Colonic mucosa (tissue), 2 donors: Measurements from ENCODE around the gene ZNF761. TPM values are rescaled to one million over a fixed set of nuclear protein-coding genes. Genes with fewer than 3 reads are reported as not detected.

ENCODE experiments used
- total RNA-seq, 2 donors: library from RNA; stranded (reverse); fragmentation: NEBNext Ultra II Directional in 1 of 2; extraction: Animal tissue kit (Norgen Biotek cat#: 25700) in 1 of 2; gene quantifications; one replicate each; pipeline ENCODE4 v1.2.1, GENCODE V29; 2021
- donor health status: DM: no; HTN: no; CAD: no.
- donor health status: DM: no; HTN: no; CAD: no.

The ZNF761 gene
- total RNA-seq, 2 donors from 2014 or later, result 5.6 to 10.1 TPM

Other genes with a start within 250 kb of the ZNF761 start
- 1 to 10 TPM; 1.6 to 2.2 TPM for gene ZNF665, start 238.6 kb upstream of the ZNF761 start, total RNA-seq
- 1 to 10 TPM; 5.8 to 7.1 TPM for gene ZNF677, start 177.1 kb upstream of the ZNF761 start, total RNA-seq
- not detected for gene VN1R2, start 173.7 kb upstream of the ZNF761 start, total RNA-seq
- not detected for gene VN1R4, start 164.3 kb upstream of the ZNF761 start, total RNA-seq
- 1 to 10 TPM; 7.7 to 7.9 TPM for gene ZNF845, start 98.2 kb upstream of the ZNF761 start, total RNA-seq
- gene ZNF525, start 66.3 kb upstream of the ZNF761 start, total RNA-seq, result 10 to 100 TPM in 1 of 2 donors, 1 to 10 TPM in 1; 9.4 to 13.9 TPM
- gene ZNF765, start 36.8 kb upstream of the ZNF761 start, total RNA-seq, result 10 to 100 TPM in 1 of 2 donors, 1 to 10 TPM in 1; 8.2 to 10.7 TPM
- gene ZNF813, start 35.7 kb downstream of the ZNF761 start, total RNA-seq, result 1 to 10 TPM; 3.6 to 4.9 TPM
- gene ZNF331, start 106.2 kb downstream of the ZNF761 start, total RNA-seq, result 1 to 10 TPM; 4.3 to 7.8 TPM
- gene DPRX, start 200.0 kb downstream of the ZNF761 start, total RNA-seq, result not detected